T-helper 2 cell treated with Interferon-gamma antibody and Interleukin-4, amounts not matched to agents 100 ng/mL and 5 ng/mL, for 36 hours (primary cell): ENCODE results near the gene SLC2A4RG. TPM values are rescaled to one million over a fixed set of nuclear protein-coding genes. Genes with fewer than 3 reads are reported as not detected.
"Not testable (repeated sequence)": the region's sequence is repeated elsewhere in the genome, so short reads cannot be mapped to it uniquely, and the experiment has no call there.

Experiments used
- intact Hi-C: fragments of 100-400 bp; cut with micrococcal nuclease; formaldehyde crosslinking; loops from one replicate; pipeline ENCODE4 v1.15.1; 2023
- total RNA-seq: library from RNA; stranded (reverse); gene quantifications from 2 replicates; pipeline ENCODE4 v1.2.3, GENCODE V29; 2022

Gene SLC2A4RG
- total RNA-seq, 1 donor from 2014 or later: 113 TPM

- intact Hi-C loops: no loop called here
Observed at GRCh38 chr20:63773571-63774241, 34.1 kb downstream of the SLC2A4RG start.

GRCh38 chr20:63774306-63774705 is 34.7 kb downstream of the SLC2A4RG start:
- intact Hi-C loops: no loop called here

GRCh38 chr20:63775096-63775978 is 35.8 kb downstream of the SLC2A4RG start:
- intact Hi-C loops: no loop called here

- intact Hi-C loops: not testable (repeated sequence)
Observed at GRCh38 chr20:63776875-63777274, 37.3 kb downstream of the SLC2A4RG start.

- intact Hi-C loops: no loop called here
Observed at GRCh38 chr20:63777614-63778013, 38.0 kb downstream of the SLC2A4RG start.

- intact Hi-C loops: no loop called here
Observed at GRCh38 chr20:63778034-63778752, 38.6 kb downstream of the SLC2A4RG start.

GRCh38 chr20:63778857-63779256 is 39.3 kb downstream of the SLC2A4RG start:
- intact Hi-C loops: no loop called here

- intact Hi-C loops: no loop called here
Observed at GRCh38 chr20:63781181-63781580, 41.6 kb downstream of the SLC2A4RG start.

- intact Hi-C loops: no loop called here
Observed at GRCh38 chr20:63782051-63782471, 42.5 kb downstream of the SLC2A4RG start.

- intact Hi-C loops: no loop called here
Observed at GRCh38 chr20:63782521-63782971, 43.0 kb downstream of the SLC2A4RG start.

GRCh38 chr20:63783970-63784369 is 44.4 kb downstream of the SLC2A4RG start:
- intact Hi-C loops: no loop called here

GRCh38 chr20:63785691-63786131 is 46.1 kb downstream of the SLC2A4RG start:
- intact Hi-C loops: loop anchor here (2.0 to 5.0 kb wide), 2 partner anchors 79 to 272 kb away; partner anchors contain the start of gene TPD52L2

GRCh38 chr20:63787302-63787701 is 47.7 kb downstream of the SLC2A4RG start:
- intact Hi-C loops: loop anchor here (2.0 to 5.0 kb wide), 2 partner anchors 77 to 270 kb away; partner anchors contain the start of gene TPD52L2

GRCh38 chr20:63787749-63788148 is 48.2 kb downstream of the SLC2A4RG start:
- intact Hi-C loops: loop anchor here (2.0 to 5.0 kb wide), 2 partner anchors 77 to 270 kb away; partner anchors contain the start of gene TPD52L2

- intact Hi-C loops: loop anchor here (5.0 kb wide), 1 partner anchor 267 kb away; no protein-coding TSS in a partner anchor
Observed at GRCh38 chr20:63789836-63790571, 50.4 kb downstream of the SLC2A4RG start.

- intact Hi-C loops: no loop called here
Observed at GRCh38 chr20:63790572-63791168, 51.1 kb downstream of the SLC2A4RG start.

- intact Hi-C loops: no loop called here
Observed at GRCh38 chr20:63791497-63792156, 52.1 kb downstream of the SLC2A4RG start.

GRCh38 chr20:63792866-63793265 is 53.3 kb downstream of the SLC2A4RG start:
- intact Hi-C loops: no loop called here
